ENCODE results near the gene DPP7. TPM values are rescaled to one million over a fixed set of nuclear protein-coding genes. Genes with fewer than 3 reads are reported as not detected.
"Not testable (repeated sequence)": the region's sequence is repeated elsewhere in the genome, so short reads cannot be mapped to it uniquely, and the experiment has no call there.

The DPP7 gene
- total RNA-seq, 1 donor from 2014 or later, result 251 TPM

DNA sequence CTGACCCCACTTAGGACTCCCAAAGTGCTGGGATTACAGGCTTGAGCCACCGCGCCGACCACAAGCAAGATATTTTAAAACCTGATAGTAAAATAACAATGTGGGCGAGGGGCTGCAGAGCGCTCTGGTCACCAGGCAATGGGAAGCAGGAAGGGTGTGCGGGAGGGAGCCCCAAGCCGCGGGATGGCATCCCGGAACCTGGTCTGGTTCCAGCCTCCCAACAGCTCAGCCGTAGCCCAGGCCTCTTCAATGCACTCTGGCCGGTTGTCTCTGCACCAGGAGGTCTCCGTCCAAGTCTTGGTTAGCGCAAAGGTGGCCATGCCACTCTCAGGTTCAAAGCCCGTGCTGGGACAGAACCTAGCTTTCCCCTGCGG lies 37.9 kb downstream of the DPP7 start:
- intact Hi-C loops (cut with micrococcal nuclease), result loop anchor here (1.0 kb wide), 2 partner anchors 7 to 10 kb away; partner anchors contain the start of gene MAN1B1

DNA sequence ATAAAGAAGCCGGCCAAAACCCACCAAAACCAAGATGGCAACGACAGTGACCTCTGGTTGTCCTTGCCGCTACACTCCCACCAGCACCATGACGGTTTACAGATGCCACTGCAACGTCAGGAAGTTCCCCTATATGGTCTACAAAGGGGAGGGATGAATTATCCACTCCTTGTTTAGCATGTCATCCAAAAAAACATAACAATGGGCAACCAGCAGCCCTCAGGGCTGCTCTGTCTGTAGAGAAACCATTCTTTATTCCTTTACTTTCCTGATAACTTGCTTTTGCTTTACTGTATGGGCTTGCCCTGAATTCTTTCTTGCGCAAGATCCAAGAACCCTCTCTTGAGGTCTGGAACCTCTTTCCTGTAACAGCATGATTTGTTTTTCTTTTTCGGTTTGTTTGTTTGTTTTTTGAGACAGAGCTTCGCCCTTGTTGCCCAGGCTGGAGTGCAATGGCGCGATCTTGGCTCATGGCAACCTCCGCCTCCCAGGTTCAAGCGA lies 39.2 kb downstream of the DPP7 start:
- intact Hi-C loops (cut with micrococcal nuclease), result no loop called here

DNA sequence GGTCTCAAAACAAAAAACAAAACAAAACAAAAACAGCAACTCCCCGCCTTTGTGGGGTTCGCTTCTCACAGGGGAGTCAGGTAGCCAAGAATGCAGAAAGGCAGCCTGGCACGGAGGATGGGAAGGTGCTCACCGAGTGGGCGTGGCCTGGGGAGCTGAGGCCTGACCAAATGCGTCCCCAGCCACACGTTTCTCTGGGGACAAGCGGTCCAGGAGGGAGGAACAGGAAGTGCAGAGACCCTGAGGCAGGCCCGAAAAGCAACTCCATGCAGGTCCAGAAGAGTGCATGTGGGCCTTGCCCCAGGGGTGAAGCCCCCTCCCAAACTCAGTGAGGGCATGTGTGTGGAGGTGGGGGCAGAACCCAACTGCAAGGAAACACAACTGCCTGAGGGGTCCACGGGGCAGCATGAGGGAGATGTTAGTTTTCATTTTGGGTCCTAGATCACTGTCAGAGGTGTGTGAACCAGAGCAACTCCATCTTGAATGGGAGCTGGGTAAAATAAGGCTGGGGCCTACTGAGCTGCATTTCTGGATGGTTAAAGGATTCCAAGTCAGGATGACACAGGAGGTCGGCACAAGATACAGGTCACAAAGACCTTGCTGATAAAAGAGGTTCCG lies 39.8 kb downstream of the DPP7 start:
- intact Hi-C loops (cut with micrococcal nuclease), result no loop called here

DNA sequence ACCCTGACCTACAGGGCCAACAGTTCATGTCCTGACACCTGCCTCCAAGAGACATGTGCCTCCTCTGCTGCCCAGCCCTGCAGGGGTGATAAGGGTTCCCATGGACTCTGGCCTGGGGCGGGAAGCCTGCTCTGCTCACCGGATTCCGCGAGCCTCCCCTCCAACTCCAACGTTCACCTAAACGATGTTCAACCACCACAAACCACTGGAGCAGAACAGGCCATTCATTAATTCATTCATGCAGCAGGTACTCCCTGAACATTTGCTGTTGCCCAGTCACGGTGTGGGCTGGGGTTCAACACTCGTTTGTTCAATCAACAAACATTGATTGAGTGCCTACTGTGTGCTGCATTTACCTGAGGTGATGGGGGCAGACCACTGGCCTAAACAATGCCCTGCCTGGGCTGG lies 40.5 kb downstream of the DPP7 start:
- intact Hi-C loops (cut with micrococcal nuclease), result no loop called here

DNA sequence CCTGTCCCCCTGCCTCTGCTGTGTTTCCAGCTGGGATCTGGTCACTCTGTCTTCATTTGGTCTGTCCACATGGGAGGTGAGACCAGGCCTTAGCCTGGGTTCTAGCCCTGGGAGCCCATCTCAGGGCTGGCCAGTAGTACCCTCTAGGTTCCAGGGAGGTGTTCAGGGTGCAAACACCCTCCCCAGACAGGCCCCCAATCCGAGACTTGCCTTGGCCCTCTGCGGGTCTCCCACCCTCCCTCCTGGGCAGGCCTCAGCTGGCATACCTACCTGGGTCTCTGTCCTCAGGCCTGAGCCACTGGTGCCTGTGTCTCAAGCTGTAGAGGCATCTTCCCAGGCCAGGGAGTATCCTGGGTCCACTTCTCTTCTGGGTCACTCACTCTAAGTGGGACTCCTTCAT lies 43.3 kb downstream of the DPP7 start:
- intact Hi-C loops (cut with micrococcal nuclease), result loop anchor here (2.0 kb wide), 1 partner anchor 42 kb away; the partner anchor contains the start of gene ABCA2

DNA sequence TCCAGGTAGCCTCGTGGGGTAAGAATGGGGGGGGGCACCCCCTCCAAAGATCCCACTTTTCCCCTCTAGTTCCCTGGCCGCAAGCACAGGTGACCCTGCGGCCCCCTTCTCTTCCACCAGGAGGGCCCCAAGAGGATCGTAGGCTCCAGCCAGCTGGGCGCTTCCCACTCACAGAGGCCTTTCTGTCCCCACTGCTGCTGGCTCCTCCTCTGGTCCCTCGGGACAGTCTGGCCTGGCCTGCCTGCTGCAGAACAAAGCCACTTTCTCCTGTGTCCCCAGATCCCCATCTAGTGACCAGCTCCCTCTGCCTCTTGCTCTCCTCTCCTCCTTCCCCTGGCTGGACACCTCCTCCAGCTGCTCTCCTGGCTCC lies 43.6 kb downstream of the DPP7 start:
- intact Hi-C loops (cut with micrococcal nuclease), result loop anchor here (1.0 to 2.0 kb wide), 6 partner anchors 15 to 280 kb away; partner anchors contain the start of genes ABCA2, MAN1B1, PAXX and TMEM141

DNA sequence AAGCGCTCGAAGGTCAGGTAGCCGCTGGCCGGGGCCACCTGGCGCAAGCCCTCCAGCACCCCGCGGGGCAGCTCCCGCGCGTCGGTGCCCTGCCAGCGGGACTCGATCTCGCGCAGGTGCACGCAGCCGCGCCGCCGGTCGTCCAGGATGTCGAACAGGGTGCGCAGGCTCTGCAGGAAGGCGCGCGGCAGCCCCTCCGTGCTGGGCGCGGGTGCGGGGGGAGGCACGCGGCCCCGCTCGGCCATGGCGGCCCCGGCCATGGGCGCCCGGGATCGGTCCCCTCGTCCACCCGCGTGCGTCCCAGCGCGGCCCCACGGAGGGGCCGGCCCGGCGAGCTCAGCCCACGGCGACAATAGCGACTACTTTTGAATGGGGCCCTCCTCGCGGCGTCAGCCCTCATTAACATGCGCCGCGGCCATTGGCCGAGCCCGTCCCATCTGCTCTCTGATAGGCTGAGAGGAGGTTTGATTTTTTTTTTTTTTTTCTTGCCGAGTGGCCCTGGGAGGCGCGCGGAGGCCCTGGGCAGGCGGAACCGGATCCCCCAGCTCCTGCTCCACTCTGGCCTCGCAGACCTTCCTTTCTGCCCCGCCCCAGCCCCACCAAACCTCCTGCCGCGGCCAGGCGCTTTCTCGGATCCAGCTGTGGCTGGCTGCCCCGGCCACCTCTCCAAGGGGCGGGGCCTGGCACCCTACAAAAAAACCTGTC lies 44.2 kb downstream of the DPP7 start, which contains the start of gene SAPCD2:
Gene SAPCD2 (minus strand): TSS at position 357 of the 705 bp plus-strand sequence. CDS start 97 bp downstream, at position 260.
- intact Hi-C loops (cut with micrococcal nuclease), result loop anchor here (1.0 to 2.0 kb wide), 6 partner anchors 16 to 279 kb away; partner anchors contain the start of genes ABCA2, MAN1B1, PAXX and TMEM141

DNA sequence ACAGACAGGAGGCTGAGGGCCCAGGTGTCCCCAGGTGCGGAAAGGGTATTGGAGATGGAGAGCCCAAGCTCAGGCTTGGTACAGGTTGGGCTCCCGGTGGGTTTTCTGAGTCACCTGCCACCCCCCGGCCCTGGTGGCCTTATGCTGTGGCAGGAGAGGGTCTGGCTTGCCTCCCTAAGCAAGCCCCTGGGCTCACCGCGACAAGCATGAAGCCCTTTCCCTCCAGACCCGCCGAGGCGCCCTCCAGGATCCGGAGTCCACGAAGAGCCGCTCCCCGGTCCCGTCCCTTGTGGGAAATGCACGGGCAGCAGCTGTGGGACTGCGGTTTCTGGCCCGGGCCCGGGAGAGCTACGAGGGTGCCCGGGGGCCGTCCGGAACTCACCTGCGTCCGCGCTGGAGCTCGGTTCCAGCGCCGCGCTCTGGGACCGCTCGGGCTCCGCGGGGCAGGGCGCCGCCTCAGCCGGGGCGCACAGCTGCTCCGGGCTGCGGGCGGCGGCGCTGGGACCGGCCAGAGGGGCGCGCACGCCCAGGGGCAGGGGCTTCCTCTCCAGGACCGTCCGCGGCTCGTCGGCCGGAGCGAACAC lies 44.9 kb downstream of the DPP7 start:
- intact Hi-C loops (cut with micrococcal nuclease), result loop anchor here (1.0 to 2.0 kb wide), 7 partner anchors 8 to 278 kb away; partner anchors contain the start of genes ABCA2, MAN1B1, PAXX and TMEM141

DNA sequence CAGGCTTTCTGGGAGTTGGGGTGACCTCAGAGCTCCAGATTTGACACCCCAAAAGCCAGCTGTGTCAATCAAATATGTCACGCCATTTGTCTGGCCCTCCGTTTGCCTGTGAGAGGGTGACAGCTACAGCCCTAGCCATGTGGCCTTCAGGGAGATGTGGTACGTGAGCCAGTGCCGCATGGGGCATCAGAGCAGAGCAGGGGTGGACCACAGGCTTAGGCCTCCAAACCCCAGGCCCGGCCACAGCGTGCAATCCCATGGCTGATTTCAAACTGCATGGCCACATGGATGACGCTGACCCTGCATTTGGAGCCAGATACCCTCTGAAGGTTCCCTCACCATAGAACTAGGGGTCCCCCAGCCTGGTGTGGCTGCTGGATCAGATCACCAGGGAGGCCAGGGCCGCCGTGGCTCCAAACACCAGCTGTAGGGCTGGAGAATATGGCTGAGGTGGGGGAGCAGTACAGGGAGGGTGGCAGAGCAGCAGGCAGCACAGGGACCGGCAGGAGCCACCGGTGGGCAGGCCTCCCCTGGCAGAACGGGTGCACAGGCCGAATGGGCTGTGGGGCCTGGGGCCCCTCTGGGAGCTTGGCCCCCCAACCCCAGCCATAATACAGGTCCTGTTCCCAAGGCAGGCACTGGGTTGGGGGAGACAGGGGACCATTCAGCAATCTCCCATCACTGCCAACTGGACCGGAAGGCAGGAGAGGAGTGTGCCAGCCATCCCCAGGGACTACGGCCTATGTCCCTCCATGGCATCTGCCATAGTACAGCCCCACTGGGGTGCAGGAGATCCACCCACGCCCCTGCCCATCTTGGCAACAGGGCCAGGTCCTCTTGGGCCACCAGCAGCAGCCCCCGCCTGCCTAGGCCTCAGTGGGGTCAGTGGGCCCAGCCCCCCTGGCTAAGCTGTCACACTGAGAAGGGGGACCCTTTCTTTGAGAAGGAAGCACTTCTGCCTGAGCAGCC lies 45.7 kb downstream of the DPP7 start:
- intact Hi-C loops (cut with micrococcal nuclease), result loop anchor here (1.0 kb wide), 1 partner anchor 8 kb away; the partner anchor contains the start of gene UAP1L1

DNA sequence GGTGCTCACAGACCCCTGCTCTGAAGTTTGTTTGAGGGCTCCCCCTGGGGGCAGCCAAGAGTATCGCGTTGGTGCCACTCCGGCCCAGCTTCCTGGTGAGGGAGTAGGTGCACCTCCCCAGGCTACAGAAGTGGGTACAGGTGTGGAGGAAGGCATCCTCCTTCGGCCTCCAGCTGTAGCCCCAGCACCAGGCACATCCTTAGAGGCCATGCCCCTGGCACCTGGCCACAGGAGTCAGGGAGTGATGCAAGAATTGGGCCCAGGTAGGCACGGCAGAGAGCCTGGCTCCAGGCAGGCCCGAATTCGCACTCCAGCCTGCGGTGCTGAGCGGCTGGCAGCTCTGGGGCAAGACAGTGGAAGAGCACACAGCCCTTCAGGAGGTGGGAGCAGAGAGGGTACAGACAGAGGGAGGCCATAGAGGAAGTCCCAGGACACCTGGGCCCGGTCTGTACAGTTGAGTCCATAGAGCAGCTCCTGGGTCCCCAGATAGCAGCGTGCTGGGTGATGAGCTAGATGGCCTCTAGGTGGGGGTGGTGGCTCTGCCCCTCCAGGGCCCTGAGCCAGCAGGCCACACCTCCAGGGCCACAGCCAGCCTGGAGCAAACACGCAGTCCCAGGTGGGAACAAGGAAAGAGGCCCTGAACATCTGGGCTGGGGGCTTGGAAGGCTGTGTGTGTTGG lies 46.5 kb downstream of the DPP7 start:
- intact Hi-C loops (cut with micrococcal nuclease), result loop anchor here (1.0 kb wide), 2 partner anchors 22 to 173 kb away; partner anchors contain the start of genes NPDC1 and TUBB4B

DNA sequence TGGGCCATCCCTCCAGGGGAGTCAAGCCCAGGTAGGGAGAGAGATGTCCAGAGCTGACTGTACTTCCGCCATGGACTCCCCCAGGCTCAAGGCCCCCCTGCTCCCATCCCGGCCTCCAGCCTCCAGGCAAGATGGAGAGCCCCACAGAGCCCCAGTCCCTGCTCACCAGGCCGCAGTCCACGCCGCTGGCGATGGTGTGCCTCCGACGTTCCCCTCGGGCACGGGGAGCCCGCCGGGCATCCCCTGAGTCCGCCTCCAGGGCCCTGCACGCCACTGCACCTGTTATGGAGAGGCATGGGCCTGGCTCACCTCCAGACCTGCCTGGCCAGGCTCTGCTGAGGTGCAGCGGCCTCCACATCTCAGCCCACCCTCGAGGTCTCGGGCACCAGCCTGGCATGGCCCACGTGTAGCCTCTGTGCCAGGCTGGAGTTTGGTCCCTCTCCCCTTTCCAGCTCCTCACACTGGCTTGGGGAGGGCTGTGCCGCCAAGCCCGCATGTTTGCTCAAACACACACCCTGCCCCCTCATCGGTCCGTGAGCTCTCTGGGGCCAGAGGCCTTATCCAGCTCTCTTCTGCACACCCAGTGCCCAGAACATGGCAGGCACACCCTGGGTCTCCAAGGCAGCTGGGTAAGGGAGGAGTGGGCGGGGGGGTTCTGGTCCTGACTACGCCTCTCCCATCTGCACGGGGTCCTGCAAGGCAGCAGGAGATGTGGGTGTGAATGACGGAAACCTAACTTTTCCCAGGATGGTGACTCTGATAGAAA lies 48.3 kb downstream of the DPP7 start:
- intact Hi-C loops (cut with micrococcal nuclease), result no loop called here

DNA sequence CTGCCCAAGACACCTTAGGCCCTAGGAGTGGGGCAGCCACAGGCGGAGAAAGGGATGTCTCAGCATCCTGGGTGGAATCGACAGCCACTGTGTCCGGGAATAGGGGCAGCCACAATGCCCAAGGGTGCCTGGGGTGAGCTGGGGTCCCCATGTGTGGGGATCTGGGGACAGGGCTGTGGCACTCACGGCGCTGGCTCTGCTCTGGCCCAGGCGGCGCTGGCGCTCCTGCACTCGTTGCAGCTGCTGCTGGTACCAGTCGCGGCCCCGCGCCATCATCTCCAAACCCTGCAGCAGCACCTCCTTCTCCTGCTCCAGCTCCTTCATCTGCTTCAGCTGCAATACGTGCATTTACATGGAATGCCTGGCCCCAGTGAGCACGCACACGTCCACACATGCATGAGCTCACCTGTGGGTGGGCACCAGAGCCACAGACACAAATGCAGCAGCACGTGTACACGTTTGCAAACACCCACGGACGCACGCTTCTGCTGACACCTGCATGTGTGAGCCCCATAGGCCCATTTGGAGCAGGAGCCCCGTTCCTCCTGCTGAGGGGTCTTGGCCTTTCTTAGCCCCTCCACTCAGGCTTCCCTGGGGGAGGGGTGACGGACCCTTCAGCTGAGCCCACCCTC lies 49.1 kb downstream of the DPP7 start:
- intact Hi-C loops (cut with micrococcal nuclease), result no loop called here

DNA sequence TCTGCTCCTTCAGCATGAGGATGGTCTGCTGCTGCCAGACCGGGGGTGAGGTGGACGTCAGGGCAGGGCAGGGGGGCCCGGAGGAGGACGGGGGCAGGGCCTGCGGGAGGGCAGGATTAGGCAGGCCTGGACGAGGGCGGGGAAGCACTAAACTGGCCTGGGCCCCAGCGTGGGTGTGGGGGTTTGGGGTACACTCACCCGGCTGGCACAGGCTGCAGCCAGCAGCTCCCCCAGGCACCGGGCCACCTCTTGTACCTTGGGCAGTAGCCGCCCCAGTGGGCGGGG lies 49.7 kb downstream of the DPP7 start:
- intact Hi-C loops (cut with micrococcal nuclease), result no loop called here

DNA sequence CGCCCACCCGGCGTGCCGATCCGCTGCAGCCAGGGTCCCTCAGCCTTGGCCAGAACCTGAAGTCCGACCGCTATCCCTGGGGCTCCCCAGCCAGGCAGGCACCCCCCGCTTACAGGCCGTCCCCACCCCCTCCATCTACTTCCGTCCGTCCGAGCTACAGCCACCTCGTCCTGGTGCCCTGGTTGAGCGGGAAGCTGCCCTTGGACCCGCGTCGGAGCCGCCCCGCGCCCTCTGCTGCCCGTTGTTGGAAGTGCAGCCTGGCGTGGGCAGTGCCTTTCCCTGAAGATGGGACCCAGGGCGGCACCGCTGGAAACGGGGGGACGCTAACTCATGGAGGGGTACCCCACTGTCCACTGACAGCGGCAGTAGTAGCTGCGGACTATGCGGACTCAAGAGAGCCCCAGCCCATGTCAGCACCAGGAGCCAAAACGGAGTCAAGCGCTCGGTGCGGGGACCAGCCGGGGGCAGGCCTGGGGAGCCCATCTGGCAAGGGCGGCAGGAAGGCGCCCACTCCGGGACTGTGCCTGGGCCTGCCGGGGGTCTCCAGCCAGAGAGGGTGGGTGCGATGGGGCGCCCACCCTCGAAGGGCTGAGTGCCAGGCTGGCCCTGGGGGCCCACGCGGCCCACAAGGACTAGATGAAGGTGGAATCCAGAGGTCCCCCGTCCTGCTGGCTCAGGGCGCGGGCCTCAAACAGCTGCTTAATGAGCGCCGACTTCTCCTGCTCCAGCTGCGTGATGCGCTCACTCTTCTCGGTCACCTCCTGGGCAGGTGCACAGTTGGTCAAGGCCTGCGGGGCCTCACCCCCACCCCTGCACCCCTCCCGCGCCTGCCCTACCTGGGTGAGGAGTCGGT lies 50.3 kb downstream of the DPP7 start:
- intact Hi-C loops (cut with micrococcal nuclease), result no loop called here

DNA sequence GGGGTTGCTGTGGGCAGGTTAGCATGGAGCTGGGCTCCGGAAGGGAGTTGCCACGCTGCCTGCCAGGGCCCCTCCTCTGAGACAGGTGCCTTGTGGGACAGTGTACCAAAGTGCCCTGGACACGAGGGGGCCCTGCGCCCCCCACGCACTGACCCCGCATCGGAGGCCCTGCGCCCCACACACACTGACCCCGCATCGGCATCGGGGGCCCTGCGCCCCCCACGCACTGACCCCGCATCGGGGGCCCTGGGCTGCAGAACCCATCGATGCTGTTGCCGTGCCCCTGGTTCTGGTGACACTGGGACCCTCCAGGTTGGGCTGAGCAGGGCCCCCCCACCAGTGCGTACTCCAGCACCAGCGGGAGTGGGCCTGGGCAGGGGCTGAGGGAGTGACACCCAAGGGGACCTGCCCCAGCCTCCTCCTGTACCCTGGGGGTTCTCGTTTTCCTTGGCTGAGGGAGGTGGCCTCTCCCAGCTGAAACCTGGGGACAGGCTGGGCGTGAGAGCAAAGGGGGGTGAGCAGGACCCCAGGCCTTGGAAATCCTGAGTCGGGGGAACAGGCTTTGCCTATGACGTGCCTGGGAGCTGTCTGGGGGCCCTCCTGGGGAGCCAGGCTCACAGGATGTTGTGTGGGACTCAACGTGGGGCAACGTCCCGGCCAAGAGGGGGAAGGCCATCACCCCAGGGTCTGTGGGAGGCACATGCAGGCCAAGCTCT lies 51.1 kb downstream of the DPP7 start:
- intact Hi-C loops (cut with micrococcal nuclease), result no loop called here

DNA sequence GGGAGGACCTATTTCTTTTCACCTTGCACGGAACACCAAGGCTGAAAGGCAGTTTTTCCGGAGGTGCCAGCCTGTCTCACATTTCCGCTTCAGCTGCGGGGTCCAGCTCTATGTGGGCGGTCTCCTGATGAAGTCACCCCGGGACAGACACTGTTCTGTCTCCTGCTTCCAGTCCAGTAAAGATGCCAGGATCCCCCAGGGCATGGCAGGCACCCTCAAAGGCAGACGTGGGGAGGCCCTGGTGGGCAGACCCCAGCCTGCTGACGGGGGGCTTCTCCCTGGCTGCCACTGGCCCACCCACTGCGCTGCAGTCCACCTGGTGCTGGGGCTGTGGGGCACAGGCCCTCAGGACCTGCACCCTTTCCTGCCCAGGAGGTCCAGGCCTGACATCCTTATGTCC lies 51.7 kb downstream of the DPP7 start:
- intact Hi-C loops (cut with micrococcal nuclease), result not testable (repeated sequence)

DNA sequence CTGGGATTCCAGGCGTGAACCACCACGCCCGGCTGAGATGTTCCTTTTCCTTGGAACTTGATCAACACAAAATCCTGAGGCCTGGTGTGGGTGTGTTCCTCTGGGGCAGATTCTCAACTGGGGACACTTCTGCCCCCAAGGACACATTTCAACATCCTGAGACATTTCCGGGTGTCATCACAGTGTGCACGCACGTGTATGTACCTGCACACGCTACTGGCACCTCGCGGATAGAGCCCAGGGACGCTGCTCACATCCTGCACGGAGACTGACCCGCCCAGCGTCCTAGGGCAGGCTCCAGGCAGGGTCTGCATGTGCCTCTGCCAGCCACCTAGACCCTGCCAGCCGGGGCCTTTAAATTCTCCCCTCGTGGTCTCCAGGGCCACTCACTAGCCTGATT lies 52.1 kb downstream of the DPP7 start:
- intact Hi-C loops (cut with micrococcal nuclease), result no loop called here
